SU-DHL-6 (cell line): ENCODE data around the gene TRPM2.

Experiments
- H2AFZ ChIP-seq: fragments of 200-600 bp; sonication (generic); 2 replicates; pipeline ENCODE4 v1.6.1; 2014; ENCODE audit warnings: low read depth, mild to moderate bottlenecking, moderate library complexity, mixed read lengths, antibody characterized with exemption, low read length; ENCODE audit not compliant: severe bottlenecking
- H3F3A ChIP-seq: fragments of 200-600 bp; shearing (Covaris generic); 2 replicates; pipeline ENCODE4 v1.6.0; 2016; ENCODE audit warnings: antibody characterized with exemption, mild to moderate bottlenecking; ENCODE audit not compliant: insufficient read depth
- H3K27ac ChIP-seq: fragments of 200-600 bp; sonication (generic); 2 replicates; pipeline ENCODE4 v1.5.1; 2016; ENCODE audit warnings: low read depth, mild to moderate bottlenecking, low read length, moderate library complexity, mixed read lengths
- H3K27me3 ChIP-seq: fragments of 200-600 bp; sonication (generic), shearing (Covaris generic); 2 replicates; pipeline ENCODE4 v1.6.0; 2014; ENCODE audit warnings: mild to moderate bottlenecking, low read length
- H3K36me3 ChIP-seq: fragments of 200-600 bp; sonication (generic); 2 replicates; pipeline ENCODE4 v1.6.1; 2014; ENCODE audit warnings: mild to moderate bottlenecking, low read length, mixed read lengths
- H3K4me2 ChIP-seq: fragments of 300-600, 200-600 bp; shearing (Covaris generic), sonication (generic); 2 replicates; pipeline ENCODE4 v1.6.0; 2014; ENCODE audit warnings: low read length, low read depth, mild to moderate bottlenecking; ENCODE audit not compliant: poor library complexity, severe bottlenecking
- H3K4me3 ChIP-seq: fragments of 200-600 bp; sonication (generic); 2 replicates; pipeline ENCODE4 v1.5.1; 2014; ENCODE audit warnings: antibody characterized with exemption, low read length, mild to moderate bottlenecking, mixed read lengths; ENCODE audit not compliant: insufficient read depth, poor library complexity, severe bottlenecking
- H3K79me2 ChIP-seq: fragments of 200-600 bp; sonication (generic); 2 replicates; pipeline ENCODE4 v1.6.1; 2014; ENCODE audit warnings: mild to moderate bottlenecking, low read length, moderate library complexity; ENCODE audit not compliant: insufficient read depth
- H3K9ac ChIP-seq: fragments of 200-600 bp; sonication (generic); 2 replicates; pipeline ENCODE4 v1.7.0; 2014; ENCODE audit warnings: mild to moderate bottlenecking, low read length
- H3K9me2 ChIP-seq: fragments of 200-600 bp; sonication (generic); replicated peaks from 2 replicates; pipeline ENCODE4 v1.6.1; 2014; ENCODE audit warnings: low read length; ENCODE audit not compliant: insufficient read depth
- H3K9me3 ChIP-seq: fragments of 200-600 bp; sonication (generic); 2 replicates; pipeline ENCODE4 v1.6.1; 2014; ENCODE audit warnings: low read length, mixed read lengths; ENCODE audit not compliant: insufficient read depth
- H4K20me1 ChIP-seq: fragments of 200-600 bp; sonication (generic); 2 replicates; pipeline ENCODE4 v1.6.1; 2014; ENCODE audit warnings: low read depth, mild to moderate bottlenecking, antibody characterized with exemption, low read length, moderate library complexity, mixed read lengths
- EZH2phosphoT487 ChIP-seq: fragments of 200-600 bp; sonication (generic), shearing (Covaris generic); conservative IDR thresholded peaks from 2 replicates; pipeline ENCODE4 v1.6.1; 2018; ENCODE audit warnings: mild to moderate bottlenecking, antibody characterized with exemption, low read length, moderate library complexity, mixed read lengths
- TF ChIP-seq, protein P1 (sequence below): fragments of 200-600 bp; sonication (generic); IDR thresholded peaks from one replicate; pipeline ENCODE4 v1.5.1; 2017; ENCODE audit warnings: antibody characterized with exemption, mild to moderate bottlenecking, low read length, moderate library complexity; ENCODE audit not compliant: insufficient read depth, poor library complexity, severe bottlenecking

The TRPM2 gene

DNA sequence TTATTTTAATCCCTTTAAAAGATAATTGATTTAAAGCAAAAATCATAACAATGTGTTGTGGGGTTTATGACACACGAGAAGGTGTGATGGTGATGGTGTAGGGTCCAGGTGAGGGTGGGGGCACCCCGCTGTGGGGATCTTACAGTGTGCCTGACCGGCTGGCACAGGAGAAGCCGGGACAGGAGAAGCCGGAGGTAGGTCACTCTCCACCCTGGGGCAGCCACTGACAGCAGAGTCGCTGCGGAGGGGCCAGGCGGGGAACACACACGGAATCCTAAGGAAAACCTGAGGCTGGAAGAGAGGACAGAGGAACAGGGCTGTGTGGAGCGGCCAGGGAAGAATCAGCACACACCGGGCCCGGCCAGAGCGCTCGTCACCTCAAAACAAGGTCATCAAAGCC lies 97.6 kb downstream of the TRPM2 start:
- no peak overlapping the region for H3K4me3 ChIP-seq
- no peaks in the 10 kb centered on the region for H3K36me3 ChIP-seq
- no peak for TF ChIP-seq EZH2phosphoT487
- TF ChIP-seq, protein P1, sequence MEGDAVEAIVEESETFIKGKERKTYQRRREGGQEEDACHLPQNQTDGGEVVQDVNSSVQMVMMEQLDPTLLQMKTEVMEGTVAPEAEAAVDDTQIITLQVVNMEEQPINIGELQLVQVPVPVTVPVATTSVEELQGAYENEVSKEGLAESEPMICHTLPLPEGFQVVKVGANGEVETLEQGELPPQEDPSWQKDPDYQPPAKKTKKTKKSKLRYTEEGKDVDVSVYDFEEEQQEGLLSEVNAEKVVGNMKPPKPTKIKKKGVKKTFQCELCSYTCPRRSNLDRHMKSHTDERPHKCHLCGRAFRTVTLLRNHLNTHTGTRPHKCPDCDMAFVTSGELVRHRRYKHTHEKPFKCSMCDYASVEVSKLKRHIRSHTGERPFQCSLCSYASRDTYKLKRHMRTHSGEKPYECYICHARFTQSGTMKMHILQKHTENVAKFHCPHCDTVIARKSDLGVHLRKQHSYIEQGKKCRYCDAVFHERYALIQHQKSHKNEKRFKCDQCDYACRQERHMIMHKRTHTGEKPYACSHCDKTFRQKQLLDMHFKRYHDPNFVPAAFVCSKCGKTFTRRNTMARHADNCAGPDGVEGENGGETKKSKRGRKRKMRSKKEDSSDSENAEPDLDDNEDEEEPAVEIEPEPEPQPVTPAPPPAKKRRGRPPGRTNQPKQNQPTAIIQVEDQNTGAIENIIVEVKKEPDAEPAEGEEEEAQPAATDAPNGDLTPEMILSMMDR = no peak
- no peak overlapping the region for H2AFZ ChIP-seq
- no peak overlapping the region for H3K27ac ChIP-seq
- H3K79me2 ChIP-seq = no peaks in the 10 kb centered on the region
- no peaks in the 10 kb centered on the region for H3K9me2 ChIP-seq
- H3K9ac ChIP-seq = no peak overlapping the region
- no peaks in the 10 kb centered on the region for H3K27me3 ChIP-seq
- H4K20me1 ChIP-seq = no peaks in the 10 kb centered on the region
- H3F3A ChIP-seq = no peaks in the 10 kb centered on the region
- H3K4me2 ChIP-seq = no peak overlapping the region
- no peaks in the 10 kb centered on the region for H3K9me3 ChIP-seq

DNA sequence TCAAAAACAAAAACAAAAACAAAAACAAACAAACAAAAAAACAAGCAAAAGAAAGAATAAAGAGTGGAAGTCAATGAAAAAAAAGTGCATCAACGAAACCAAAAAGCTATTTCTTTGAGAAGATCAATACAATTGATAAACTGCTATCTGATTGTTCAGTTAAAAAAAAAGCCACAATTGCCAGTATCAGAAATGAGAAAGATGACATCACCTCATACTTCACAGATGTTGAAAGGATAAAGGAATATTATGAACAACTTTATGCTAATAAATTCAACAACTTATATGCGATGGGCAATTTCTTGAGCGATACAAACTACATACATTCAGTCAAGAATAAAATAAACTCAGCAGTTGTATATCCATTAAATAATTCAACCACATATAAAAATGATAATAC lies 99.7 kb downstream of the TRPM2 start:
- no peaks in the 10 kb centered on the region for H3K36me3 ChIP-seq
- H3K27me3 ChIP-seq = no peaks in the 10 kb centered on the region
- no peak overlapping the region for H3K9ac ChIP-seq
- H3K9me3 ChIP-seq = no peaks in the 10 kb centered on the region
- no peak overlapping the region for H2AFZ ChIP-seq
- TF ChIP-seq, protein P1 = no peak
- no peak for TF ChIP-seq EZH2phosphoT487
- no peaks in the 10 kb centered on the region for H3K79me2 ChIP-seq
- no peak overlapping the region for H3K4me3 ChIP-seq
- no peaks in the 10 kb centered on the region for H3F3A ChIP-seq
- no peaks in the 10 kb centered on the region for H3K9me2 ChIP-seq
- no peak overlapping the region for H3K27ac ChIP-seq
- no peaks in the 10 kb centered on the region for H4K20me1 ChIP-seq
- H3K4me2 ChIP-seq = no peak overlapping the region

DNA sequence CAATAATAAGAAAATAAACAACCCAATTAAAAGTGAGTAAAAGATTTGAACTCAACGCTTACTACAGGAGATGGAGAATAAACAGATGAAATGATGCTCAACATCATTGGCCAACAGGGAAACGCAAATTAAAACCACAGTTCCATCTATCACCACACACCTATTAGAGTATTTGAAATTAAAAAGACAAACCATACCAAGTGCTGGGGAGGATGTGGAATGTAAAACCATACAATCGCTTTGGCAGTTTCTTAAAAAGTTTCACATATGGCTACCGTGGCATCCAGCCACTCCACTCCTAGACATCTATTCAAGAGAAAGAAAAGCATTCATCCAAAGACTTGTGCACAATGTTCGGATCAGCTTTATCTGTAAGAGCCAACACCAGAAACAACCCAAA lies 100.6 kb downstream of the TRPM2 start:
- no peak overlapping the region for H3K4me2 ChIP-seq
- H3K9me2 ChIP-seq = no peaks in the 10 kb centered on the region
- no peak overlapping the region for H2AFZ ChIP-seq
- H3K27me3 ChIP-seq = no peaks in the 10 kb centered on the region
- H3K4me3 ChIP-seq = no peak overlapping the region
- no peak overlapping the region for H3K27ac ChIP-seq
- no peaks in the 10 kb centered on the region for H3K79me2 ChIP-seq
- no peaks in the 10 kb centered on the region for H3K9me3 ChIP-seq
- no peak for TF ChIP-seq EZH2phosphoT487
- TF ChIP-seq, protein P1 = no peak
- no peaks in the 10 kb centered on the region for H3F3A ChIP-seq
- no peaks in the 10 kb centered on the region for H3K36me3 ChIP-seq
- no peaks in the 10 kb centered on the region for H4K20me1 ChIP-seq
- H3K9ac ChIP-seq = no peak overlapping the region
